HL-60 (cell line): ENCODE measurements around the gene RSBN1L.

ENCODE experiments used
- POLR2AphosphoS5 ChIP-seq: IDR thresholded peaks from 2 replicates; pipeline ENCODE4 v1.6.1; 2012; ENCODE audit warnings: low read depth
- SPI1 ChIP-seq: IDR thresholded peaks from 2 replicates; pipeline ENCODE4 v1.6.1; 2012; ENCODE audit warnings: low read depth, mild to moderate bottlenecking, borderline replicate concordance
- TF ChIP-seq, protein P1 (sequence below): IDR thresholded peaks from one replicate; pipeline ENCODE4 v1.5.1; 2011; ENCODE audit warnings: low read length, control low read depth, inconsistent platforms; ENCODE audit not compliant: insufficient read depth

DNA sequence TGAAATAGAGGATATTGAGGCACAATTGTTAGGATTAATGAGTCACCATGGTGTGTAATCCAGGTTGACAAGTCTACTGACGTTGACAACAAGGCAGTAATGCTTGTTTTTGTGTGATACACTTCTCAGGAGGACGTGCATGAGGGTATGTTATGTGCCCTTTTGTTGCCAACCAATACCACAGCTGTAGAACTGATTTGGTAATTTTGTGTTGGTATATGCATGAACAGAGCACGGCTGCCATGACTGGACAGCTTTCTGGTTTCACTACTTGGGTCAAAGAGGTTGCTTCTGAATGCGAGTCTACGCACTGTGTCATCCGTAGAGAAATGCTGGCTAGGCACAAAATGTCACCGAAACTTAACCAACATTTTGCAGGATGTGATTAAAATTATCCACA, 135.2 kb downstream of the RSBN1L start:
- TF ChIP-seq, protein P1, sequence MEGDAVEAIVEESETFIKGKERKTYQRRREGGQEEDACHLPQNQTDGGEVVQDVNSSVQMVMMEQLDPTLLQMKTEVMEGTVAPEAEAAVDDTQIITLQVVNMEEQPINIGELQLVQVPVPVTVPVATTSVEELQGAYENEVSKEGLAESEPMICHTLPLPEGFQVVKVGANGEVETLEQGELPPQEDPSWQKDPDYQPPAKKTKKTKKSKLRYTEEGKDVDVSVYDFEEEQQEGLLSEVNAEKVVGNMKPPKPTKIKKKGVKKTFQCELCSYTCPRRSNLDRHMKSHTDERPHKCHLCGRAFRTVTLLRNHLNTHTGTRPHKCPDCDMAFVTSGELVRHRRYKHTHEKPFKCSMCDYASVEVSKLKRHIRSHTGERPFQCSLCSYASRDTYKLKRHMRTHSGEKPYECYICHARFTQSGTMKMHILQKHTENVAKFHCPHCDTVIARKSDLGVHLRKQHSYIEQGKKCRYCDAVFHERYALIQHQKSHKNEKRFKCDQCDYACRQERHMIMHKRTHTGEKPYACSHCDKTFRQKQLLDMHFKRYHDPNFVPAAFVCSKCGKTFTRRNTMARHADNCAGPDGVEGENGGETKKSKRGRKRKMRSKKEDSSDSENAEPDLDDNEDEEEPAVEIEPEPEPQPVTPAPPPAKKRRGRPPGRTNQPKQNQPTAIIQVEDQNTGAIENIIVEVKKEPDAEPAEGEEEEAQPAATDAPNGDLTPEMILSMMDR: no peak
- no peak for TF ChIP-seq POLR2AphosphoS5
- TF ChIP-seq SPI1: no peak
